WTC11 (cell line): ENCODE measurements around the gene C4orf50. TPM values are rescaled to one million over a fixed set of nuclear protein-coding genes. Genes with fewer than 3 reads are reported as not detected.

ENCODE experiments used
- ATAC-seq: fragments of 200-7000 bp; cut with Tn5 transposase; 2 replicates; pipeline ENCODE4 v1.10.0; 2021; ENCODE audit warnings: mild to moderate bottlenecking, moderate library complexity
- CTCF ChIA-PET: fragments of 300-600 bp; sonication (Branson Sonifier 250); formaldehyde crosslinking; loops from one replicate; lab custom pipeline; 2021; ENCODE audit warnings: antibody characterized with exemption; lab: Charles Lee
- POLR2A ChIA-PET: fragments of 350-600 bp; sonication (Branson Sonifier 250); formaldehyde crosslinking; loops from one replicate; lab custom pipeline; 2021; ENCODE audit warnings: antibody characterized with exemption; lab: Charles Lee
- DNase-seq: peaks from one replicate; pipeline ENCODE4 v3.0.0; 2021; ENCODE audit warnings: low spot score
- H3K27ac Mint-ChIP-seq: 2 replicates; pipeline ENCODE4 v1.8.0; 2021; ENCODE audit warnings: mixed read lengths
- H3K27me3 Mint-ChIP-seq: 2 replicates; pipeline ENCODE4 v1.8.0; 2021; ENCODE audit warnings: low read depth, mild to moderate bottlenecking, moderate library complexity, mixed read lengths
- H3K36me3 Mint-ChIP-seq: 2 replicates; pipeline ENCODE4 v1.8.0; 2021; ENCODE audit warnings: mixed read lengths
- H3K4me1 Mint-ChIP-seq: 2 replicates; pipeline ENCODE4 v1.8.0; 2022; ENCODE audit warnings: mixed read lengths
- H3K4me3 Mint-ChIP-seq: 2 replicates; pipeline ENCODE4 v1.8.0; 2021; ENCODE audit warnings: mild to moderate bottlenecking, moderate library complexity, mixed read lengths
- H3K9me3 Mint-ChIP-seq: 2 replicates; pipeline ENCODE4 v1.8.0; 2021; ENCODE audit warnings: mixed read lengths
- EMX1 ChIP-seq: fragments of 250-450 bp; sonication (Bioruptor Pico); IDR thresholded peaks from 2 replicates; pipeline ENCODE4 v1.8.0; 2021; ENCODE audit warnings: mild to moderate bottlenecking
- GABPB1 ChIP-seq: sonication (generic); formaldehyde crosslinking; IDR thresholded peaks from 2 replicates; pipeline ENCODE4 v1.8.1; 2023; ENCODE audit warnings: mild to moderate bottlenecking, missing genetic modification reagents
- HMGA2 ChIP-seq: fragments of 250-450 bp; sonication (Bioruptor Pico); IDR thresholded peaks from 2 replicates; pipeline ENCODE4 v1.4.0; 2021; ENCODE audit warnings: mild to moderate bottlenecking, moderate library complexity
- NFE2L1 ChIP-seq: sonication (generic); formaldehyde crosslinking; IDR thresholded peaks from 2 replicates; pipeline ENCODE4 v1.8.1; 2023; ENCODE audit warnings: missing genetic modification reagents
- NR3C1 ChIP-seq: sonication (generic); formaldehyde crosslinking; conservative IDR thresholded peaks from 2 replicates; pipeline ENCODE4 v1.8.1; 2023; ENCODE audit warnings: low read depth, mild to moderate bottlenecking, missing genetic modification reagents
- OVOL2 ChIP-seq: fragments of 250-450 bp; sonication (Bioruptor Pico); IDR thresholded peaks from 2 replicates; pipeline ENCODE4 v1.9.0; 2021; ENCODE audit warnings: mild to moderate bottlenecking, borderline replicate concordance
- SP1 ChIP-seq: sonication (generic); formaldehyde crosslinking; conservative IDR thresholded peaks from 2 replicates; pipeline ENCODE4 v1.8.1; 2022; ENCODE audit warnings: missing genetic modification reagents
- TCF7 ChIP-seq: sonication (generic); formaldehyde crosslinking; IDR thresholded peaks from 2 replicates; pipeline ENCODE4 v1.8.0; 2022; ENCODE audit warnings: mild to moderate bottlenecking, low read depth, missing genetic modification reagents, moderate library complexity
- TEAD1 ChIP-seq: sonication (generic); formaldehyde crosslinking; IDR thresholded peaks from 2 replicates; pipeline ENCODE4 v1.8.0; 2022; ENCODE audit warnings: mild to moderate bottlenecking, missing genetic modification reagents
- ZNF263 ChIP-seq: sonication (generic); formaldehyde crosslinking; IDR thresholded peaks from 2 replicates; pipeline ENCODE4 v1.8.1; 2022; ENCODE audit warnings: low read depth, mild to moderate bottlenecking, moderate library complexity, missing genetic modification reagents
- ZNF396 ChIP-seq: fragments of 250-450 bp; sonication (Bioruptor Pico); IDR thresholded peaks from 2 replicates; pipeline ENCODE4 v1.8.0; 2021; ENCODE audit warnings: mild to moderate bottlenecking, moderate library complexity, borderline replicate concordance
- total RNA-seq: library from RNA; stranded (reverse); gene quantifications from 3 replicates; pipeline ENCODE4 v1.2.3, GENCODE V29; 2021
- TF ChIP-seq, protein P1 (sequence below): sonication (generic); formaldehyde crosslinking; IDR thresholded peaks from 2 replicates; pipeline ENCODE4 v1.8.0; 2023; ENCODE audit warnings: missing genetic modification reagents, mild to moderate bottlenecking, borderline replicate concordance
- TF ChIP-seq, protein P2 (sequence below): sonication (generic); formaldehyde crosslinking; IDR thresholded peaks from 2 replicates; pipeline ENCODE4 v1.8.0; 2022; ENCODE audit warnings: missing genetic modification reagents
- TF ChIP-seq, protein P3 (sequence below): fragments of 250-450 bp; sonication (Bioruptor Pico); IDR thresholded peaks from 2 replicates; pipeline ENCODE4 v1.9.0; 2021; ENCODE audit warnings: mild to moderate bottlenecking, borderline replicate concordance
- TF ChIP-seq, protein P4 (sequence below): sonication (generic); formaldehyde crosslinking; IDR thresholded peaks from 2 replicates; pipeline ENCODE4 v1.8.0; 2022; ENCODE audit warnings: mild to moderate bottlenecking, missing genetic modification reagents
- TF ChIP-seq, protein P5 (sequence below): fragments of 250-450 bp; sonication (Bioruptor Pico); IDR thresholded peaks from 2 replicates; pipeline ENCODE4 v1.9.0; 2021; ENCODE audit warnings: mild to moderate bottlenecking
- TF ChIP-seq, protein P6 (sequence below): sonication (generic); formaldehyde crosslinking; IDR thresholded peaks from 2 replicates; pipeline ENCODE4 v1.8.1; 2022; ENCODE audit warnings: missing genetic modification reagents, borderline replicate concordance
- TF ChIP-seq, protein P7 (sequence below): fragments of 250-450 bp; sonication (Bioruptor Pico); IDR thresholded peaks from 2 replicates; pipeline ENCODE4 v1.9.0; 2021; ENCODE audit warnings: moderate library complexity, mild to moderate bottlenecking, inconsistent platforms, borderline replicate concordance

C4orf50 gene
- total RNA-seq, 1 experiment from 2014 or later: 0.17 TPM

DNA sequence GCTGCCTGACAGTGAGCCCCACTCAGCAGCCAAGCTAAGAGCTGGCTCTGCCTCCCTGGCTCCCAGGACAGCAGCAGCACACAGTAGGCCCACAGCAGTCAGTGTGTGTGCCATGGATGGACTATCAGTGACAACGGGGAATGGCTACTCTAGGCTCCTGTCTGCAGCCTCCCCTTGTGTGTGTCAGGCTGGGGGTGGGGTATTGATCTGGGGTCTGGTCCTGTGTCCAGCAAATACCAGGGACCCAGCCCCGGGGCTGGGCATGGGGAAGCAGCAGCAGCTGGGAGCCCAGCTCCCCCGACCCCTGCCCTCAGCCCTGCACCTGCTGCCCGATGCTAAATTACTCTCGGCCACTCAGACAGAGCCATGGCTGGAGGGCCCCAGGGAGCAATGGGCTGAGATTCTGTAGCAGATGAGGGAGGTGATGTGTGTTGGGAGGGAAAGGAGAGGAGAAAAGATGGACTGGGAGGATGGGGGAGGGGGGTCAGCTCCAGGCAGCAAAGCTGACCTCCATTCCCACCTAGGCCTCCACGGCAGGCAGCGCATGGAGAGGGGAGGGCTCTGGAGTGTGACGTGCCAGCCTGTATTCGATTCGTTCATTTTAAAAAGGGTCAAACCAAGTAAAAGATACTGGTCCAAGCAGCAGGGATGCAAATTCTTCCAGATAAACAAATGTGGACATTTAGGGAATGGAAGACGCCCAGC lies 64.0 kb downstream of the C4orf50 start:
- ATAC-seq: no peak
- peaks cover 32% of the 10 kb centered on the region for H3K4me1 Mint-ChIP-seq
- TF ChIP-seq ZNF263 (CRISPR knock-in tag) (no peak), HMGA2 (CRISPR knock-in tag) (no peak), TEAD1 (CRISPR knock-in tag) (no peak), SP1 (no peak), OVOL2 (no peak), ZNF396 (no peak), NFE2L1 (CRISPR knock-in tag) (no peak), NR3C1 (CRISPR knock-in tag) (no peak), GABPB1 (CRISPR knock-in tag) (no peak), EMX1 (no peak), TCF7 (CRISPR knock-in tag) (no peak)
- TF ChIP-seq, protein P1, sequence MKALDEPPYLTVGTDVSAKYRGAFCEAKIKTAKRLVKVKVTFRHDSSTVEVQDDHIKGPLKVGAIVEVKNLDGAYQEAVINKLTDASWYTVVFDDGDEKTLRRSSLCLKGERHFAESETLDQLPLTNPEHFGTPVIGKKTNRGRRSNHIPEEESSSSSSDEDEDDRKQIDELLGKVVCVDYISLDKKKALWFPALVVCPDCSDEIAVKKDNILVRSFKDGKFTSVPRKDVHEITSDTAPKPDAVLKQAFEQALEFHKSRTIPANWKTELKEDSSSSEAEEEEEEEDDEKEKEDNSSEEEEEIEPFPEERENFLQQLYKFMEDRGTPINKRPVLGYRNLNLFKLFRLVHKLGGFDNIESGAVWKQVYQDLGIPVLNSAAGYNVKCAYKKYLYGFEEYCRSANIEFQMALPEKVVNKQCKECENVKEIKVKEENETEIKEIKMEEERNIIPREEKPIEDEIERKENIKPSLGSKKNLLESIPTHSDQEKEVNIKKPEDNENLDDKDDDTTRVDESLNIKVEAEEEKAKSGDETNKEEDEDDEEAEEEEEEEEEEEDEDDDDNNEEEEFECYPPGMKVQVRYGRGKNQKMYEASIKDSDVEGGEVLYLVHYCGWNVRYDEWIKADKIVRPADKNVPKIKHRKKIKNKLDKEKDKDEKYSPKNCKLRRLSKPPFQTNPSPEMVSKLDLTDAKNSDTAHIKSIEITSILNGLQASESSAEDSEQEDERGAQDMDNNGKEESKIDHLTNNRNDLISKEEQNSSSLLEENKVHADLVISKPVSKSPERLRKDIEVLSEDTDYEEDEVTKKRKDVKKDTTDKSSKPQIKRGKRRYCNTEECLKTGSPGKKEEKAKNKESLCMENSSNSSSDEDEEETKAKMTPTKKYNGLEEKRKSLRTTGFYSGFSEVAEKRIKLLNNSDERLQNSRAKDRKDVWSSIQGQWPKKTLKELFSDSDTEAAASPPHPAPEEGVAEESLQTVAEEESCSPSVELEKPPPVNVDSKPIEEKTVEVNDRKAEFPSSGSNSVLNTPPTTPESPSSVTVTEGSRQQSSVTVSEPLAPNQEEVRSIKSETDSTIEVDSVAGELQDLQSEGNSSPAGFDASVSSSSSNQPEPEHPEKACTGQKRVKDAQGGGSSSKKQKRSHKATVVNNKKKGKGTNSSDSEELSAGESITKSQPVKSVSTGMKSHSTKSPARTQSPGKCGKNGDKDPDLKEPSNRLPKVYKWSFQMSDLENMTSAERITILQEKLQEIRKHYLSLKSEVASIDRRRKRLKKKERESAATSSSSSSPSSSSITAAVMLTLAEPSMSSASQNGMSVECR (CRISPR knock-in tag): no peak
- TF ChIP-seq, protein P2, sequence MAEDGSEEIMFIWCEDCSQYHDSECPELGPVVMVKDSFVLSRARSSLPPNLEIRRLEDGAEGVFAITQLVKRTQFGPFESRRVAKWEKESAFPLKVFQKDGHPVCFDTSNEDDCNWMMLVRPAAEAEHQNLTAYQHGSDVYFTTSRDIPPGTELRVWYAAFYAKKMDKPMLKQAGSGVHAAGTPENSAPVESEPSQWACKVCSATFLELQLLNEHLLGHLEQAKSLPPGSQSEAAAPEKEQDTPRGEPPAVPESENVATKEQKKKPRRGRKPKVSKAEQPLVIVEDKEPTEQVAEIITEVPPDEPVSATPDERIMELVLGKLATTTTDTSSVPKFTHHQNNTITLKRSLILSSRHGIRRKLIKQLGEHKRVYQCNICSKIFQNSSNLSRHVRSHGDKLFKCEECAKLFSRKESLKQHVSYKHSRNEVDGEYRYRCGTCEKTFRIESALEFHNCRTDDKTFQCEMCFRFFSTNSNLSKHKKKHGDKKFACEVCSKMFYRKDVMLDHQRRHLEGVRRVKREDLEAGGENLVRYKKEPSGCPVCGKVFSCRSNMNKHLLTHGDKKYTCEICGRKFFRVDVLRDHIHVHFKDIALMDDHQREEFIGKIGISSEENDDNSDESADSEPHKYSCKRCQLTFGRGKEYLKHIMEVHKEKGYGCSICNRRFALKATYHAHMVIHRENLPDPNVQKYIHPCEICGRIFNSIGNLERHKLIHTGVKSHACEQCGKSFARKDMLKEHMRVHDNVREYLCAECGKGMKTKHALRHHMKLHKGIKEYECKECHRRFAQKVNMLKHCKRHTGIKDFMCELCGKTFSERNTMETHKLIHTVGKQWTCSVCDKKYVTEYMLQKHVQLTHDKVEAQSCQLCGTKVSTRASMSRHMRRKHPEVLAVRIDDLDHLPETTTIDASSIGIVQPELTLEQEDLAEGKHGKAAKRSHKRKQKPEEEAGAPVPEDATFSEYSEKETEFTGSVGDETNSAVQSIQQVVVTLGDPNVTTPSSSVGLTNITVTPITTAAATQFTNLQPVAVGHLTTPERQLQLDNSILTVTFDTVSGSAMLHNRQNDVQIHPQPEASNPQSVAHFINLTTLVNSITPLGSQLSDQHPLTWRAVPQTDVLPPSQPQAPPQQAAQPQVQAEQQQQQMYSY: no peak
- TF ChIP-seq, protein P3, sequence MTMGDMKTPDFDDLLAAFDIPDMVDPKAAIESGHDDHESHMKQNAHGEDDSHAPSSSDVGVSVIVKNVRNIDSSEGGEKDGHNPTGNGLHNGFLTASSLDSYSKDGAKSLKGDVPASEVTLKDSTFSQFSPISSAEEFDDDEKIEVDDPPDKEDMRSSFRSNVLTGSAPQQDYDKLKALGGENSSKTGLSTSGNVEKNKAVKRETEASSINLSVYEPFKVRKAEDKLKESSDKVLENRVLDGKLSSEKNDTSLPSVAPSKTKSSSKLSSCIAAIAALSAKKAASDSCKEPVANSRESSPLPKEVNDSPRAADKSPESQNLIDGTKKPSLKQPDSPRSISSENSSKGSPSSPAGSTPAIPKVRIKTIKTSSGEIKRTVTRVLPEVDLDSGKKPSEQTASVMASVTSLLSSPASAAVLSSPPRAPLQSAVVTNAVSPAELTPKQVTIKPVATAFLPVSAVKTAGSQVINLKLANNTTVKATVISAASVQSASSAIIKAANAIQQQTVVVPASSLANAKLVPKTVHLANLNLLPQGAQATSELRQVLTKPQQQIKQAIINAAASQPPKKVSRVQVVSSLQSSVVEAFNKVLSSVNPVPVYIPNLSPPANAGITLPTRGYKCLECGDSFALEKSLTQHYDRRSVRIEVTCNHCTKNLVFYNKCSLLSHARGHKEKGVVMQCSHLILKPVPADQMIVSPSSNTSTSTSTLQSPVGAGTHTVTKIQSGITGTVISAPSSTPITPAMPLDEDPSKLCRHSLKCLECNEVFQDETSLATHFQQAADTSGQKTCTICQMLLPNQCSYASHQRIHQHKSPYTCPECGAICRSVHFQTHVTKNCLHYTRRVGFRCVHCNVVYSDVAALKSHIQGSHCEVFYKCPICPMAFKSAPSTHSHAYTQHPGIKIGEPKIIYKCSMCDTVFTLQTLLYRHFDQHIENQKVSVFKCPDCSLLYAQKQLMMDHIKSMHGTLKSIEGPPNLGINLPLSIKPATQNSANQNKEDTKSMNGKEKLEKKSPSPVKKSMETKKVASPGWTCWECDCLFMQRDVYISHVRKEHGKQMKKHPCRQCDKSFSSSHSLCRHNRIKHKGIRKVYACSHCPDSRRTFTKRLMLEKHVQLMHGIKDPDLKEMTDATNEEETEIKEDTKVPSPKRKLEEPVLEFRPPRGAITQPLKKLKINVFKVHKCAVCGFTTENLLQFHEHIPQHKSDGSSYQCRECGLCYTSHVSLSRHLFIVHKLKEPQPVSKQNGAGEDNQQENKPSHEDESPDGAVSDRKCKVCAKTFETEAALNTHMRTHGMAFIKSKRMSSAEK (CRISPR knock-in tag): no peak
- TF ChIP-seq, protein P4, sequence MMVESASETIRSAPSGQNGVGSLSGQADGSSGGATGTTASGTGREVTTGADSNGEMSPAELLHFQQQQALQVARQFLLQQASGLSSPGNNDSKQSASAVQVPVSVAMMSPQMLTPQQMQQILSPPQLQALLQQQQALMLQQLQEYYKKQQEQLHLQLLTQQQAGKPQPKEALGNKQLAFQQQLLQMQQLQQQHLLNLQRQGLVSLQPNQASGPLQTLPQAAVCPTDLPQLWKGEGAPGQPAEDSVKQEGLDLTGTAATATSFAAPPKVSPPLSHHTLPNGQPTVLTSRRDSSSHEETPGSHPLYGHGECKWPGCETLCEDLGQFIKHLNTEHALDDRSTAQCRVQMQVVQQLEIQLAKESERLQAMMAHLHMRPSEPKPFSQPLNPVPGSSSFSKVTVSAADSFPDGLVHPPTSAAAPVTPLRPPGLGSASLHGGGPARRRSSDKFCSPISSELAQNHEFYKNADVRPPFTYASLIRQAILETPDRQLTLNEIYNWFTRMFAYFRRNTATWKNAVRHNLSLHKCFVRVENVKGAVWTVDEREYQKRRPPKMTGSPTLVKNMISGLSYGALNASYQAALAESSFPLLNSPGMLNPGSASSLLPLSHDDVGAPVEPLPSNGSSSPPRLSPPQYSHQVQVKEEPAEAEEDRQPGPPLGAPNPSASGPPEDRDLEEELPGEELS (CRISPR knock-in tag): no peak
- TF ChIP-seq, protein P5, sequence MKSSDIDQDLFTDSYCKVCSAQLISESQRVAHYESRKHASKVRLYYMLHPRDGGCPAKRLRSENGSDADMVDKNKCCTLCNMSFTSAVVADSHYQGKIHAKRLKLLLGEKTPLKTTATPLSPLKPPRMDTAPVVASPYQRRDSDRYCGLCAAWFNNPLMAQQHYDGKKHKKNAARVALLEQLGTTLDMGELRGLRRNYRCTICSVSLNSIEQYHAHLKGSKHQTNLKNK: no peak
- TF ChIP-seq, protein P6, sequence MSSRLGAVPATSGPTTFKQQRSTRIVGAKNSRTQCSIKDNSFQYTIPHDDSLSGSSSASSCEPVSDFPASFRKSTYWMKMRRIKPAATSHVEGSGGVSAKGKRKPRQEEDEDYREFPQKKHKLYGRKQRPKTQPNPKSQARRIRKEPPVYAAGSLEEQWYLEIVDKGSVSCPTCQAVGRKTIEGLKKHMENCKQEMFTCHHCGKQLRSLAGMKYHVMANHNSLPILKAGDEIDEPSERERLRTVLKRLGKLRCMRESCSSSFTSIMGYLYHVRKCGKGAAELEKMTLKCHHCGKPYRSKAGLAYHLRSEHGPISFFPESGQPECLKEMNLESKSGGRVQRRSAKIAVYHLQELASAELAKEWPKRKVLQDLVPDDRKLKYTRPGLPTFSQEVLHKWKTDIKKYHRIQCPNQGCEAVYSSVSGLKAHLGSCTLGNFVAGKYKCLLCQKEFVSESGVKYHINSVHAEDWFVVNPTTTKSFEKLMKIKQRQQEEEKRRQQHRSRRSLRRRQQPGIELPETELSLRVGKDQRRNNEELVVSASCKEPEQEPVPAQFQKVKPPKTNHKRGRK (CRISPR knock-in tag): no peak
- TF ChIP-seq, protein P7, sequence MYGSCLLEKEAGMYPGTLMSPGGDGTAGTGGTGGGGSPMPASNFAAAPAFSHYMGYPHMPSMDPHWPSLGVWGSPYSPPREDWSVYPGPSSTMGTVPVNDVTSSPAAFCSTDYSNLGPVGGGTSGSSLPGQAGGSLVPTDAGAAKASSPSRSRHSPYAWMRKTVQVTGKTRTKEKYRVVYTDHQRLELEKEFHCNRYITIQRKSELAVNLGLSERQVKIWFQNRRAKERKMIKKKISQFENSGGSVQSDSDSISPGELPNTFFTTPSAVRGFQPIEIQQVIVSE (CRISPR knock-in tag): no peak
- POLR2A ChIA-PET: no interaction called here
- no peak for DNase-seq
- H3K27me3 Mint-ChIP-seq: peaks cover 44% of the 10 kb centered on the region
- no peak overlapping the region for H3K27ac Mint-ChIP-seq
- no peaks in the 10 kb centered on the region for H3K36me3 Mint-ChIP-seq
- H3K4me3 Mint-ChIP-seq: no peak overlapping the region
- CTCF ChIA-PET: interaction anchor here (1.1 to 2.2 kb wide), 4 partner anchors 9 to 141 kb away, joined by 3 to 7 read pairs (median 4); no protein-coding TSS in a partner anchor
- no peaks in the 10 kb centered on the region for H3K9me3 Mint-ChIP-seq
